Measurements from ENCODE around the gene RHOBTB1. TPM values are rescaled to one million over a fixed set of nuclear protein-coding genes. Genes with fewer than 3 reads are reported as not detected.

Gene RHOBTB1
- total RNA-seq, 2 experiments from 2014 or later: not detected

DNA sequence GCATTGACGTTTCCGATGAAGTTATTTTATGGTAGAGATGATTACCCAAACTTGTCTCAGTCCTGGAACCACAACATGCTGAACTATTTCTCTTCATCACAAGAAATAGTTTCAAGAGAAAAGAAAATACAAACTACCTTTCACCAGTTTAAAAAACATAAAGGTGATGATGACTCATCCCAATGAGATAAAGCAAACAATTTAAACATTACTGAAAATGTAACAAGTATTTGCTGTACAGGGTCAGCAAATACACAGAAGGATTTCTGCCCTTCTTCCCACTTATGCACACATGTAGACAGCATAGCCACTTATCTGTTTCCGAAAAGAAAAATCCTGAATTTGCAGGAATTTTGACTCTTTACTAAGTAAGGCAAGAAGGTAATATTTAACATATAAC lies 50.8 kb downstream of the RHOBTB1 start:
- intact Hi-C loops (cut with micrococcal nuclease; ENCODE audit: unreplicated experiment): no loop called here
- Histone ChIP-seq H3K9me3 (ENCODE audit: low read length) (no peaks in the 10 kb centered on the region), H3K79me2 (ENCODE audit: insufficient read depth, low read depth, low read length) (no peaks in the 10 kb centered on the region), H3K4me3 (ENCODE audit: low read depth, low read length, poor library complexity, severe bottlenecking) (no peak overlapping the region), H2AFZ (ENCODE audit: low read length) (no peak overlapping the region), H3K9me2 (ENCODE audit: insufficient read depth, low read length) (no peaks in the 10 kb centered on the region), H3K36me3 (ENCODE audit: insufficient read depth, low read length) (no peaks in the 10 kb centered on the region), H3K27ac (ENCODE audit: low read depth, low read length, poor library complexity, severe bottlenecking) (no peak overlapping the region), H3K4me2 (ENCODE audit: low read length) (no peak overlapping the region), H4K20me1 (ENCODE audit: insufficient read depth, low read length) (no peaks in the 10 kb centered on the region), H3K4me1 (ENCODE audit: insufficient read depth, low read length, poor library complexity, severe bottlenecking) (no peaks in the 10 kb centered on the region)
- ChIA-PET CTCF (ENCODE audit: unreplicated experiment) (no interaction called here), POLR2A (interaction anchor here (1.5 kb wide), 1 partner anchor 16 kb away, joined by 5 read pairs; no protein-coding TSS in a partner anchor)
- DNase-seq (ENCODE audit: low spot score): no peak
- BruUV-seq (replicated peaks): no TSS peak
- TF ChIP-seq, protein P1, sequence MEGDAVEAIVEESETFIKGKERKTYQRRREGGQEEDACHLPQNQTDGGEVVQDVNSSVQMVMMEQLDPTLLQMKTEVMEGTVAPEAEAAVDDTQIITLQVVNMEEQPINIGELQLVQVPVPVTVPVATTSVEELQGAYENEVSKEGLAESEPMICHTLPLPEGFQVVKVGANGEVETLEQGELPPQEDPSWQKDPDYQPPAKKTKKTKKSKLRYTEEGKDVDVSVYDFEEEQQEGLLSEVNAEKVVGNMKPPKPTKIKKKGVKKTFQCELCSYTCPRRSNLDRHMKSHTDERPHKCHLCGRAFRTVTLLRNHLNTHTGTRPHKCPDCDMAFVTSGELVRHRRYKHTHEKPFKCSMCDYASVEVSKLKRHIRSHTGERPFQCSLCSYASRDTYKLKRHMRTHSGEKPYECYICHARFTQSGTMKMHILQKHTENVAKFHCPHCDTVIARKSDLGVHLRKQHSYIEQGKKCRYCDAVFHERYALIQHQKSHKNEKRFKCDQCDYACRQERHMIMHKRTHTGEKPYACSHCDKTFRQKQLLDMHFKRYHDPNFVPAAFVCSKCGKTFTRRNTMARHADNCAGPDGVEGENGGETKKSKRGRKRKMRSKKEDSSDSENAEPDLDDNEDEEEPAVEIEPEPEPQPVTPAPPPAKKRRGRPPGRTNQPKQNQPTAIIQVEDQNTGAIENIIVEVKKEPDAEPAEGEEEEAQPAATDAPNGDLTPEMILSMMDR (conservative IDR thresholded peaks at IDR 0.05; ENCODE audit: low read length): no peak
- no peak for TF ChIP-seq EZH2phosphoT487 (IDR thresholded peaks at IDR 0.05; ENCODE audit: borderline replicate concordance, low read depth, low read length)

DNA sequence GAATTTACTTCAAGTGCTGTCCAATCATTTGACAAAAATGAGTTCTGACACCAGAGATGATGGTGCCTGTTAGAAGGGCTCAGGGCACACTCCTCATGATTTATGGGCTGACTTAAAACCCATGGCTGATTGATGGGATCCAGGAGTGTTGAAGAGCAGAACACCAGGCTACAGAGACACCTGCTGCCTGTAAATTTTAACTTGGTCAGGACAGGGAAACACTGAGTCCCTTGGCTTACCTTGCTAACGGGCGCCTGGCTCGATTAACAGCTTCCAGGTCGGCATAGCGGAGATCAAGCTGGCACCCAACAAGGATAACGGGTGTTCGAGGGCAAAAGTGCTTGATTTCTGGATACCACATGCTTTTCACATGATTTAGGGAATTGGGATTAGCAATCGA lies 51.4 kb downstream of the RHOBTB1 start:
- Histone ChIP-seq H3K4me1 (ENCODE audit: insufficient read depth, low read length, poor library complexity, severe bottlenecking) (no peaks in the 10 kb centered on the region), H3K36me3 (ENCODE audit: insufficient read depth, low read length) (no peaks in the 10 kb centered on the region), H3K79me2 (ENCODE audit: insufficient read depth, low read depth, low read length) (no peaks in the 10 kb centered on the region), H3K4me2 (ENCODE audit: low read length) (no peak overlapping the region), H4K20me1 (ENCODE audit: insufficient read depth, low read length) (no peaks in the 10 kb centered on the region), H3K27ac (ENCODE audit: low read depth, low read length, poor library complexity, severe bottlenecking) (no peak overlapping the region), H3K4me3 (ENCODE audit: low read depth, low read length, poor library complexity, severe bottlenecking) (no peak overlapping the region), H3K9me2 (ENCODE audit: insufficient read depth, low read length) (no peaks in the 10 kb centered on the region), H2AFZ (ENCODE audit: low read length) (no peak overlapping the region), H3K9me3 (ENCODE audit: low read length) (no peaks in the 10 kb centered on the region)
- TF ChIP-seq, protein P1 (conservative IDR thresholded peaks at IDR 0.05; ENCODE audit: low read length): no peak
- TF ChIP-seq EZH2phosphoT487 (IDR thresholded peaks at IDR 0.05; ENCODE audit: borderline replicate concordance, low read depth, low read length): no peak
- DNase-seq (ENCODE audit: low spot score): no peak
- ChIA-PET POLR2A (no interaction called here), CTCF (ENCODE audit: unreplicated experiment) (no interaction called here)
- no TSS peak for BruUV-seq (replicated peaks)
- intact Hi-C loops (cut with micrococcal nuclease; ENCODE audit: unreplicated experiment): no loop called here

DNA sequence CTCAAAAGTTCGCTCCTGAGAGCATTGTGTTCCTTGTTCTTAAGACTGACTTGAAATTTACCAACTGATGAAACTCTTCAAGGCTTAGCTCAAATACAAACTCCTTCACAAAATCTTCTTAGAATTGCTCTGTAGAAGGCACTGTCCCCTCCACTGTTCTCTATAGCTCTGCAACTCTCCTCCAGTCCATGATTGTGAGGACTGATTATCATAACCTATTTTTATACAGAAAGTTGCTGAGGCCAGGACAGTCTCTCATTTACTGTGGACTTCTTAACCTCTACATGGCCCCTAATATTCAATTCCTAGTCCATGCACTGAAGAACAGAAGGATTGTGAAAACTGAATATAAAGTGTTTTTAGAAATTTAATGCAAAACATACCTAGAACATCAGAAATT lies 53.2 kb downstream of the RHOBTB1 start:
- Histone ChIP-seq H3K79me2 (ENCODE audit: insufficient read depth, low read depth, low read length) (no peaks in the 10 kb centered on the region), H3K9me2 (ENCODE audit: insufficient read depth, low read length) (no peaks in the 10 kb centered on the region), H3K4me3 (ENCODE audit: low read depth, low read length, poor library complexity, severe bottlenecking) (no peak overlapping the region), H4K20me1 (ENCODE audit: insufficient read depth, low read length) (no peaks in the 10 kb centered on the region), H3K36me3 (ENCODE audit: insufficient read depth, low read length) (no peaks in the 10 kb centered on the region), H2AFZ (ENCODE audit: low read length) (no peak overlapping the region), H3K27ac (ENCODE audit: low read depth, low read length, poor library complexity, severe bottlenecking) (no peak overlapping the region), H3K9me3 (ENCODE audit: low read length) (no peaks in the 10 kb centered on the region), H3K4me1 (ENCODE audit: insufficient read depth, low read length, poor library complexity, severe bottlenecking) (no peaks in the 10 kb centered on the region), H3K4me2 (ENCODE audit: low read length) (no peak overlapping the region)
- no peak for TF ChIP-seq EZH2phosphoT487 (IDR thresholded peaks at IDR 0.05; ENCODE audit: borderline replicate concordance, low read depth, low read length)
- TF ChIP-seq, protein P1 (conservative IDR thresholded peaks at IDR 0.05; ENCODE audit: low read length): no peak
- BruUV-seq (replicated peaks): no TSS peak
- CTCF ChIA-PET (ENCODE audit: unreplicated experiment): no interaction called here
- intact Hi-C loops (cut with micrococcal nuclease; ENCODE audit: unreplicated experiment): no loop called here
- POLR2A ChIA-PET: no interaction called here
- no peak for DNase-seq (ENCODE audit: low spot score)

All from OCI-LY7 (cell line).